OCI-M2 (cell line): ENCODE measurements around the gene POLK.
A peak's percentile ranks its signal among the peaks of the same experiment; 100 is the strongest.
"Not testable (repeated sequence)": the region's sequence is repeated elsewhere in the genome, so short reads cannot be mapped to it uniquely, and the experiment has no call there.

Experiments used
- DNase-seq: peaks from one replicate; lab custom pipeline; 2025; ENCODE audit not compliant: unreplicated experiment; lab: John Stamatoyannopoulos, UW

POLK gene

GRCh38 chr5:75511435-75512382 lies at the start of gene POLK, which contains the start of gene CERT1:
TSS of gene POLK (plus strand) at chr5:75511891.
TSS of gene CERT1 (minus strand) at chr5:75511629. CDS start at chr5:75511207, 422 bp downstream.
- DNase-seq, result peak; percentile 65

- no peak for DNase-seq
Observed at GRCh38 chr5:75463726-75464125, 48.0 kb upstream of the POLK start.

- no peak for DNase-seq
Observed at GRCh38 chr5:75465480-75465879, 46.2 kb upstream of the POLK start.

GRCh38 chr5:75466006-75466716 lies 45.5 kb upstream of the POLK start:
- DNase-seq, result no peak

- no peak for DNase-seq
Observed at GRCh38 chr5:75468593-75468992, 43.1 kb upstream of the POLK start.

- DNase-seq, result no peak
Observed at GRCh38 chr5:75469017-75469416, 42.7 kb upstream of the POLK start.

GRCh38 chr5:75471193-75471592 lies 40.5 kb upstream of the POLK start:
- no peak for DNase-seq

- DNase-seq, result no peak
Observed at GRCh38 chr5:75472973-75473372, 38.7 kb upstream of the POLK start.

- DNase-seq, result no peak
Observed at GRCh38 chr5:75473463-75473862, 38.2 kb upstream of the POLK start.

GRCh38 chr5:75475364-75475763 lies 36.3 kb upstream of the POLK start:
- no peak for DNase-seq

- DNase-seq, result no peak
Observed at GRCh38 chr5:75481024-75481423, 30.7 kb upstream of the POLK start.

- no peak for DNase-seq
Observed at GRCh38 chr5:75482482-75482881, 29.2 kb upstream of the POLK start.

GRCh38 chr5:75484605-75485004 lies 27.1 kb upstream of the POLK start:
- DNase-seq, result no peak

GRCh38 chr5:75489847-75490246 lies 21.8 kb upstream of the POLK start:
- not testable (repeated sequence) for DNase-seq

- DNase-seq, result no peak
Observed at GRCh38 chr5:75491621-75492020, 20.1 kb upstream of the POLK start.

GRCh38 chr5:75496026-75496425 lies 15.7 kb upstream of the POLK start:
- DNase-seq, result no peak

GRCh38 chr5:75498208-75498777 lies 13.4 kb upstream of the POLK start:
- no peak for DNase-seq

- DNase-seq, result not testable (repeated sequence)
Observed at GRCh38 chr5:75498875-75499274, 12.8 kb upstream of the POLK start.

GRCh38 chr5:75505112-75505511 lies 6.6 kb upstream of the POLK start:
- DNase-seq, result not testable (repeated sequence)

- DNase-seq, result no peak
Observed at GRCh38 chr5:75507841-75508240, 3.9 kb upstream of the POLK start.

- no peak for DNase-seq
Observed at GRCh38 chr5:75509546-75509945, 2.1 kb upstream of the POLK start.

GRCh38 chr5:75509956-75510355 lies 1.7 kb upstream of the POLK start:
- no peak for DNase-seq
